Parathyroid adenoma (tissue), 2 donors: Measurements from ENCODE around the gene DNAJC2.

Experiments
- H2AFZ ChIP-seq: fragments of 300-600 bp; sonication (generic); one replicate; pipeline ENCODE4 v1.7.0; 2017; ENCODE audit warnings: antibody characterized with exemption, mild to moderate bottlenecking
- H3K27ac ChIP-seq: fragments of 300-600 bp; sonication (generic); one replicate; pipeline ENCODE4 v1.7.0; 2017
- H3K27me3 ChIP-seq: fragments of 300-600 bp; sonication (generic); one replicate; pipeline ENCODE4 v1.7.0; 2017; ENCODE audit warnings: low read length; ENCODE audit not compliant: control insufficient read depth, insufficient read depth
- H3K36me3 ChIP-seq: fragments of 300-600 bp; sonication (generic); one replicate; pipeline ENCODE4 v1.7.0; 2017; ENCODE audit warnings: low read length; ENCODE audit not compliant: control insufficient read depth, insufficient read depth
- H3K4me1 ChIP-seq: fragments of 300-600 bp; sonication (generic); one replicate; pipeline ENCODE4 v1.7.0; 2017; ENCODE audit warnings: control low read depth
- H3K4me2 ChIP-seq: fragments of 300-600 bp; sonication (generic); one replicate; pipeline ENCODE4 v1.7.0; 2017; ENCODE audit warnings: low read length
- H3K4me3 ChIP-seq: fragments of 300-600 bp; sonication (generic); one replicate; pipeline ENCODE4 v1.7.0; 2017; ENCODE audit warnings: low read depth, low read length
- H3K79me2 ChIP-seq: fragments of 300-600 bp; sonication (generic); one replicate; pipeline ENCODE4 v1.7.0; 2017; ENCODE audit warnings: control low read depth
- H3K9ac ChIP-seq: fragments of 300-600 bp; sonication (generic); one replicate; pipeline ENCODE4 v1.7.0; 2017; ENCODE audit warnings: mild to moderate bottlenecking
- H3K9me3 ChIP-seq: fragments of 300-600 bp; sonication (generic); one replicate; pipeline ENCODE4 v1.7.0; 2017; ENCODE audit warnings: low read length; ENCODE audit not compliant: control insufficient read depth
- TF ChIP-seq, protein P1 (sequence below): fragments of 300-600 bp; sonication (generic); IDR thresholded peaks from one replicate; pipeline ENCODE4 v1.7.0; 2017; ENCODE audit warnings: antibody characterized with exemption, mild to moderate bottlenecking
- donor health status: primary hyperparathyroidism.

The DNAJC2 gene, protein sequence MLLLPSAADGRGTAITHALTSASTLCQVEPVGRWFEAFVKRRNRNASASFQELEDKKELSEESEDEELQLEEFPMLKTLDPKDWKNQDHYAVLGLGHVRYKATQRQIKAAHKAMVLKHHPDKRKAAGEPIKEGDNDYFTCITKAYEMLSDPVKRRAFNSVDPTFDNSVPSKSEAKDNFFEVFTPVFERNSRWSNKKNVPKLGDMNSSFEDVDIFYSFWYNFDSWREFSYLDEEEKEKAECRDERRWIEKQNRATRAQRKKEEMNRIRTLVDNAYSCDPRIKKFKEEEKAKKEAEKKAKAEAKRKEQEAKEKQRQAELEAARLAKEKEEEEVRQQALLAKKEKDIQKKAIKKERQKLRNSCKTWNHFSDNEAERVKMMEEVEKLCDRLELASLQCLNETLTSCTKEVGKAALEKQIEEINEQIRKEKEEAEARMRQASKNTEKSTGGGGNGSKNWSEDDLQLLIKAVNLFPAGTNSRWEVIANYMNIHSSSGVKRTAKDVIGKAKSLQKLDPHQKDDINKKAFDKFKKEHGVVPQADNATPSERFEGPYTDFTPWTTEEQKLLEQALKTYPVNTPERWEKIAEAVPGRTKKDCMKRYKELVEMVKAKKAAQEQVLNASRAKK

DNA sequence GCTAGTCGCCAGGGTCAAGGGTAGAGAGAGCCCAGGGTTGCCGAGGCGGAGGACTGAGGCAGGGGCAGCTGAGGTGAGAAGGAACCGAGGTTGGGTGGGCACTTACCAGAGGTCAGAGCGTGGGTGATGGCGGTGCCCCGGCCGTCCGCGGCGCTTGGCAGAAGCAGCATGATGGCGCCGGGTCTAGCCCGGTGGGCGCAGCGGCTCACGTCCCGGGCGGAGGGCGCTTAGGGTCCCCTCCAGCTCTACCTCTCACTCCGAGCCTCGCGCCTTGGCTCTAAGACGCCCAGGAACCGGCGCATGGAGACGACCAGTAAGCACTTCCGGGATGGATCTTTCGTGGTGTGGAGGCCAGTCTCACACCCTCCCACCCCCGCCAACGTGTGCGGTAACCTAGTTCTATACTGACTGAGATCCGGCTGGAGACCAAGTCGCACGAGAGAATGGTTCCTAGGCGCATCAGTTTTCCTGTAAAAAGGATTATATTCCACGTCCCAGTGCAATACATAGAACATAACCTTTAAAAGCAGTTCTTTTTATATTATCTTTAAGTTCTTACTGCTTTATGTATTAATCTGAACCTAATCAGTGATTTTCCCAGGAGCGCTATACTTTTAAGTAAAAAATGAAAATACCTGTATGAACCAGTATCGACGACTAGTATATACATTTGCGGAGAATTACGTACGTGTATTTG lies at the start of gene DNAJC2:
Gene DNAJC2 (minus strand): TSS at position 315 of the 697 bp plus-strand sequence. CDS start 145 bp downstream, at position 170.
- peaks cover 7% of the 10 kb centered on the region for H3K4me1 ChIP-seq
- H3K27me3 ChIP-seq, result no peaks in the 10 kb centered on the region
- peak within 1 kb of the TSS; percentile 94 for H3K4me2 ChIP-seq
- peak within 1 kb of the TSS; percentile 56 for H3K9ac ChIP-seq
- H3K27ac ChIP-seq, result peak within 1 kb of the TSS; percentile 75
- peaks cover 37% of the 10 kb centered on the region for H3K79me2 ChIP-seq
- H3K9me3 ChIP-seq, result no peaks in the 10 kb centered on the region
- H3K36me3 ChIP-seq, result no peaks in the 10 kb centered on the region
- H2AFZ ChIP-seq, result peak within 1 kb of the TSS; percentile 95
- peak within 1 kb of the TSS; percentile 91 for H3K4me3 ChIP-seq
- TF ChIP-seq, protein P1, sequence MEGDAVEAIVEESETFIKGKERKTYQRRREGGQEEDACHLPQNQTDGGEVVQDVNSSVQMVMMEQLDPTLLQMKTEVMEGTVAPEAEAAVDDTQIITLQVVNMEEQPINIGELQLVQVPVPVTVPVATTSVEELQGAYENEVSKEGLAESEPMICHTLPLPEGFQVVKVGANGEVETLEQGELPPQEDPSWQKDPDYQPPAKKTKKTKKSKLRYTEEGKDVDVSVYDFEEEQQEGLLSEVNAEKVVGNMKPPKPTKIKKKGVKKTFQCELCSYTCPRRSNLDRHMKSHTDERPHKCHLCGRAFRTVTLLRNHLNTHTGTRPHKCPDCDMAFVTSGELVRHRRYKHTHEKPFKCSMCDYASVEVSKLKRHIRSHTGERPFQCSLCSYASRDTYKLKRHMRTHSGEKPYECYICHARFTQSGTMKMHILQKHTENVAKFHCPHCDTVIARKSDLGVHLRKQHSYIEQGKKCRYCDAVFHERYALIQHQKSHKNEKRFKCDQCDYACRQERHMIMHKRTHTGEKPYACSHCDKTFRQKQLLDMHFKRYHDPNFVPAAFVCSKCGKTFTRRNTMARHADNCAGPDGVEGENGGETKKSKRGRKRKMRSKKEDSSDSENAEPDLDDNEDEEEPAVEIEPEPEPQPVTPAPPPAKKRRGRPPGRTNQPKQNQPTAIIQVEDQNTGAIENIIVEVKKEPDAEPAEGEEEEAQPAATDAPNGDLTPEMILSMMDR, result no peak

DNA sequence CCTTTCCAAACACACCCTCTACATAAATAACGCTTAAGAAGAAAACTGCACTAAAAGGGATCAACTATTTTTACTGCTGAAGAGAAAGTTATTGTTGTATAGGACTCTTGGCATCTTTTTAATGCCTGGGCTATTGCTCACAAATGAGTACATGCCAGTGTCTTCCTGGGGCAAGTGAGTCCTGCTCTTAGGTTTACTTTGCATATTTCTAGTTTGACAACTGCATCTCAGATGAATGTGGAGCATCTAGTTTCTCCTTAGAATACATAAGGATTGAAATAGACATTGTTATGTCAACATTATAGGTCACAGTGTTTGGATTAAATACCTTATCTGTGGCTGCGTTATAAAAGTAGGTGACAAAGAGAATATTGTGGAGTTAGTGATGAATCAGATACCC lies 47.4 kb upstream of the DNAJC2 start:
- TF ChIP-seq, protein P1, result no peak
- Histone ChIP-seq H3K36me3 (no peaks in the 10 kb centered on the region), H3K79me2 (no peaks in the 10 kb centered on the region), H3K27ac (no peak overlapping the region), H2AFZ (no peak overlapping the region), H3K27me3 (no peaks in the 10 kb centered on the region), H3K4me2 (no peak overlapping the region), H3K9ac (no peak overlapping the region), H3K9me3 (no peaks in the 10 kb centered on the region), H3K4me1 (no peaks in the 10 kb centered on the region), H3K4me3 (no peak overlapping the region)

DNA sequence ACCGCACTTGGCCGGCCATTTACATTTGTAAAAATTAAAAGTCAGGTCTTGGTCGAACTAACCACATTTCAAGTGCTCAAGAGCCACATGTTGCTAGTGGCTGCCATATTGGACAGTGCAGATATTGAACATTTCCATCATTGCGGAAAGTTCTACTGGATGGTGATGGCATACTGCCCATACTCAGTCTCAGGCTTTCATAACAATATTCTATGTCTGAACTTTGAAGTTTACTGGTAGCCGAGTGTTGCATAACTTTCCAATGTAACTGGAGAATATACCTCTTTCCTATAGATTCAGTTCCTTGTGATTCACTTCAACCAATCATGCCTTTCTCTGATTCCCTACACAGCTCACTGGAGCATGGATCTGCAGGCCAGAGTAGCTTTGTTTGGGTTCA lies 46.6 kb upstream of the DNAJC2 start:
- Histone ChIP-seq H3K79me2 (no peaks in the 10 kb centered on the region), H3K4me1 (no peaks in the 10 kb centered on the region), H3K4me2 (no peak overlapping the region), H3K27ac (no peak overlapping the region), H2AFZ (no peak overlapping the region), H3K9me3 (no peaks in the 10 kb centered on the region), H3K9ac (no peak overlapping the region), H3K27me3 (no peaks in the 10 kb centered on the region), H3K36me3 (no peaks in the 10 kb centered on the region), H3K4me3 (no peak overlapping the region)
- TF ChIP-seq, protein P1, result no peak

DNA sequence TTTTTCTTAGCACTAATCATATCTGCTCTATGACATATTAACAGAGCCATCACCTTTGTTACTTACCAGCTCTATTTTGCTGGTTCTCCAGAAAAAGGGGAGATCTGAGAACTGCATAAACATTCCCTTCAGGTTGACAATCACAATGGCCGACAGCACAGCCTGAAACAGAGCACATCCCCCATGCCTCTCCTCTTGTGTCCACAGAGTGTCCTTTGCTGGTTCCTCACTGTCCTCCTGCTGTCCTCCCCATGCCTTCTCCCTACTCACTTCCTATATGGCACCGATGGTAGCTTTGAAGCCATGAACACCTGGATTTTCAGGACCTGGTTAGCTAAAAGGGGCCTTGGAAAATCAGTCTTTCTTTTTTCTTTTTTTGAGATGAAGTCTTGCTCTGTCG lies 44.7 kb upstream of the DNAJC2 start:
- H3K79me2 ChIP-seq, result no peaks in the 10 kb centered on the region
- no peak overlapping the region for H3K4me2 ChIP-seq
- no peak overlapping the region for H2AFZ ChIP-seq
- no peaks in the 10 kb centered on the region for H3K9me3 ChIP-seq
- TF ChIP-seq, protein P1, result no peak
- H3K4me3 ChIP-seq, result no peak overlapping the region
- no peaks in the 10 kb centered on the region for H3K27me3 ChIP-seq
- no peaks in the 10 kb centered on the region for H3K36me3 ChIP-seq
- no peaks in the 10 kb centered on the region for H3K4me1 ChIP-seq
- H3K27ac ChIP-seq, result no peak overlapping the region
- no peak overlapping the region for H3K9ac ChIP-seq
